Measurements from ENCODE around the gene NUDT12.

The NUDT12 gene

GRCh38 chr5:103562453-103563157, at the start of gene NUDT12:
Gene NUDT12 (minus strand): TSS chr5:103562789. CDS start chr5:103560248, 2,541 bp downstream.
- DNase-seq (ENCODE audit: low read depth) = peak; percentile 20
- TF ChIP-seq CTCF (conservative IDR thresholded peaks at IDR 0.05; ENCODE audit: low read depth, low read length) = no peak
- H3K4me3 ChIP-seq (ENCODE audit: low read length) = peak within 1 kb of the TSS; percentile 93

- no peak for DNase-seq (ENCODE audit: low read depth)
- H3K4me3 ChIP-seq (ENCODE audit: low read length) = no peak overlapping the region
- TF ChIP-seq CTCF (conservative IDR thresholded peaks at IDR 0.05; ENCODE audit: low read depth, low read length) = no peak
Observed at GRCh38 chr5:103607346-103607745, 44.8 kb upstream of the NUDT12 start.

GRCh38 chr5:103605277-103605676, 42.7 kb upstream of the NUDT12 start:
- DNase-seq (ENCODE audit: low read depth) = no peak
- TF ChIP-seq CTCF (conservative IDR thresholded peaks at IDR 0.05; ENCODE audit: low read depth, low read length) = no peak
- no peak overlapping the region for H3K4me3 ChIP-seq (ENCODE audit: low read length)

- DNase-seq (ENCODE audit: low read depth) = no peak
- H3K4me3 ChIP-seq (ENCODE audit: low read length) = no peak overlapping the region
- TF ChIP-seq CTCF (conservative IDR thresholded peaks at IDR 0.05; ENCODE audit: low read depth, low read length) = no peak
Observed at GRCh38 chr5:103602438-103602837, 39.8 kb upstream of the NUDT12 start.

GRCh38 chr5:103601314-103601713, 38.7 kb upstream of the NUDT12 start:
- DNase-seq (ENCODE audit: low read depth) = no peak
- TF ChIP-seq CTCF (conservative IDR thresholded peaks at IDR 0.05; ENCODE audit: low read depth, low read length) = no peak
- H3K4me3 ChIP-seq (ENCODE audit: low read length) = no peak overlapping the region

GRCh38 chr5:103600086-103600485, 37.5 kb upstream of the NUDT12 start:
- no peak for TF ChIP-seq CTCF (conservative IDR thresholded peaks at IDR 0.05; ENCODE audit: low read depth, low read length)
- DNase-seq (ENCODE audit: low read depth) = no peak
- H3K4me3 ChIP-seq (ENCODE audit: low read length) = no peak overlapping the region

- DNase-seq (ENCODE audit: low read depth) = no peak
- H3K4me3 ChIP-seq (ENCODE audit: low read length) = no peak overlapping the region
- TF ChIP-seq CTCF (conservative IDR thresholded peaks at IDR 0.05; ENCODE audit: low read depth, low read length) = no peak
Observed at GRCh38 chr5:103598997-103599566, 36.5 kb upstream of the NUDT12 start.
